Loucy (cell line): Measurements from ENCODE around the gene GJA3.

Experiments
- CTCF ChIP-seq: fragments of 200-600 bp; sonication (generic); conservative IDR thresholded peaks from 2 replicates; pipeline ENCODE4 v1.5.1; 2014; ENCODE audit warnings: mild to moderate bottlenecking, antibody characterized with exemption, low read length
- EZH2phosphoT487 ChIP-seq: fragments of 200-600 bp; IDR thresholded peaks from 2 replicates; pipeline ENCODE4 v1.6.1; 2018; ENCODE audit warnings: antibody characterized with exemption, mild to moderate bottlenecking, moderate library complexity, borderline replicate concordance

- TF ChIP-seq CTCF (no peak), EZH2phosphoT487 (no peak)
These were observed 66.9 kb downstream of the GJA3 start for GRCh38 chr13:20093951-20094350.
